Breast epithelium (tissue), 3 donors: ENCODE measurements around the gene INSM2.

Experiments
- CTCF ChIP-seq, 3 donors: fragments of 450-650 bp; IDR thresholded peaks; one replicate each; pipeline ENCODE4 v1.5.1; 2016 to 2017; ENCODE audit warnings: antibody characterized with exemption in 3 of 3, mild to moderate bottlenecking in 3 of 3, moderate library complexity in 3 of 3
- POLR2AphosphoS5 ChIP-seq, 3 donors: sonication (generic); formaldehyde crosslinking; IDR thresholded peaks; one replicate each; pipeline ENCODE4 v1.6.1; 2017; ENCODE audit warnings: antibody characterized with exemption in 3 of 3

GRCh38 chr14:35578639-35579038 lies 44.7 kb downstream of the INSM2 start:
- TF ChIP-seq CTCF (IDR thresholded peaks at IDR 0.05): no peak
- no peak for TF ChIP-seq POLR2AphosphoS5 (IDR thresholded peaks at IDR 0.05)
